A673 (cell line): Measurements from ENCODE around the gene SERPINF2. TPM values are rescaled to one million over a fixed set of nuclear protein-coding genes. Genes with fewer than 3 reads are reported as not detected.

Experiments
- BruUV-seq: library from RNA; stranded (reverse); fragments of 400-500 nt; replicated peaks from 2 replicates; lab custom pipeline; 2021; lab: Mats Ljungman, UMichigan
- CTCF ChIA-PET: fragments of 300-600 bp; sonication (Branson Sonifier 250); formaldehyde crosslinking; loops from one replicate; lab custom pipeline; 2022; ENCODE audit warnings: antibody characterized with exemption; lab: Charles Lee
- POLR2A ChIA-PET: fragments of 300-600 bp; sonication (Branson Sonifier 250); formaldehyde crosslinking; loops from one replicate; lab custom pipeline; 2022; ENCODE audit warnings: antibody characterized with exemption; ENCODE audit not compliant: low non-redundant PET; lab: Charles Lee
- DNase-seq: peaks from one replicate; pipeline ENCODE4 v3.0.0-alpha.2; 2015; ENCODE audit warnings: low spot score
- H3K27ac ChIP-seq: fragments of 200-600 bp; sonication (generic); 2 replicates; pipeline ENCODE4 v1.5.1; 2016; ENCODE audit warnings: mixed run types, low read depth, mild to moderate bottlenecking, mixed read lengths, antibody characterized with exemption, low read length; ENCODE audit not compliant: poor library complexity, severe bottlenecking
- H3K27me3 ChIP-seq: fragments of 200-600 bp; sonication (generic); replicated peaks from 2 replicates; pipeline ENCODE4 v1.6.1; 2017; ENCODE audit warnings: mixed run types, low read depth, mild to moderate bottlenecking, mixed read lengths, antibody characterized with exemption, low read length; ENCODE audit not compliant: insufficient read depth, poor library complexity
- H3K36me3 ChIP-seq: fragments of 200-600 bp; sonication (generic); 2 replicates; pipeline ENCODE4 v1.6.1; 2016; ENCODE audit warnings: mixed run types, mild to moderate bottlenecking, mixed read lengths, antibody characterized with exemption, low read length; ENCODE audit not compliant: insufficient read depth, poor library complexity, severe bottlenecking
- H3K4me1 ChIP-seq: fragments of 200-600 bp; sonication (generic); 2 replicates; pipeline ENCODE4 v1.6.1; 2017; ENCODE audit warnings: mixed run types, mild to moderate bottlenecking, mixed read lengths, antibody characterized with exemption, low read length; ENCODE audit not compliant: insufficient read depth, poor library complexity, severe bottlenecking
- H3K4me3 ChIP-seq: fragments of 200-600 bp; sonication (generic); 2 replicates; pipeline ENCODE4 v1.5.1; 2016; ENCODE audit warnings: low read depth, mixed run types, mild to moderate bottlenecking, mixed read lengths, low read length; ENCODE audit not compliant: poor library complexity, severe bottlenecking
- H3K9me3 ChIP-seq: fragments of 200-600 bp; sonication (generic); 2 replicates; pipeline ENCODE4 v1.6.1; 2016; ENCODE audit warnings: mixed run types, low read depth, mild to moderate bottlenecking, mixed read lengths, antibody characterized with exemption, low read length; ENCODE audit not compliant: poor library complexity, severe bottlenecking
- CTCF ChIP-seq: fragments of 300-800, 200-600 bp; sonication (generic); conservative IDR thresholded peaks from 2 replicates; pipeline ENCODE4 v1.5.1; 2017; ENCODE audit warnings: low read depth, mild to moderate bottlenecking, antibody characterized with exemption, low read length, moderate library complexity, mixed read lengths
- EZH2 ChIP-seq: fragments of 200-600 bp; sonication (generic); IDR thresholded peaks from 2 replicates; pipeline ENCODE4 v1.6.1; 2017; ENCODE audit warnings: borderline replicate concordance, low read depth, mild to moderate bottlenecking, mixed read lengths, antibody characterized with exemption, low read length; ENCODE audit not compliant: poor library complexity, severe bottlenecking
- intact Hi-C: fragments of 100-400 bp; cut with micrococcal nuclease; formaldehyde crosslinking; loops from one replicate; pipeline ENCODE4 v1.10.0; 2022; ENCODE audit not compliant: unreplicated experiment
- total RNA-seq: library from RNA; stranded (reverse); gene quantifications from 2 replicates; pipeline ENCODE4 v1.2.3, GENCODE V29; 2021

SERPINF2 gene
- total RNA-seq, 1 experiment from 2014 or later = 0.37 TPM

- CTCF ChIA-PET = no interaction called here
- POLR2A ChIA-PET = no interaction called here
- H3K9me3 ChIP-seq = no peaks in the 10 kb centered on the region
- intact Hi-C loops = no loop called here
- no peaks in the 10 kb centered on the region for H3K36me3 ChIP-seq
- no peak for DNase-seq
- no peaks in the 10 kb centered on the region for H3K27me3 ChIP-seq
- no TSS peak for BruUV-seq
- H3K4me1 ChIP-seq = no peaks in the 10 kb centered on the region
- no peak for TF ChIP-seq EZH2
- no peak for TF ChIP-seq CTCF
- H3K27ac ChIP-seq = no peak overlapping the region
- H3K4me3 ChIP-seq = no peak overlapping the region
These were observed 12.1 kb upstream of the SERPINF2 start for GRCh38 chr17:1730326-1731193.

- no peak for TF ChIP-seq EZH2
- no peak for TF ChIP-seq CTCF
- no peak for DNase-seq
- ChIA-PET CTCF (no interaction called here), POLR2A (interaction anchor here (0.7 kb wide), 1 partner anchor 52 kb away, joined by 3 read pairs; no protein-coding TSS in a partner anchor)
- no peaks in the 10 kb centered on the region for H3K36me3 ChIP-seq
- H3K9me3 ChIP-seq = no peaks in the 10 kb centered on the region
- no peaks in the 10 kb centered on the region for H3K27me3 ChIP-seq
- H3K4me3 ChIP-seq = no peak overlapping the region
- peaks cover 6% of the 10 kb centered on the region for H3K4me1 ChIP-seq
- BruUV-seq = no TSS peak
- intact Hi-C loops = no loop called here
- H3K27ac ChIP-seq = no peak overlapping the region
These were observed 11.5 kb upstream of the SERPINF2 start for GRCh38 chr17:1731194-1731506.

GRCh38 chr17:1732241-1732832 lies 10.3 kb upstream of the SERPINF2 start:
- TF ChIP-seq EZH2 (no peak), CTCF (no peak)
- CTCF ChIA-PET = no interaction called here
- no peaks in the 10 kb centered on the region for H3K9me3 ChIP-seq
- no peak overlapping the region for H3K27ac ChIP-seq
- H3K4me3 ChIP-seq = no peak overlapping the region
- POLR2A ChIA-PET = no interaction called here
- H3K4me1 ChIP-seq = peaks cover 17% of the 10 kb centered on the region
- no peak for DNase-seq
- no peaks in the 10 kb centered on the region for H3K36me3 ChIP-seq
- intact Hi-C loops = no loop called here
- BruUV-seq = no TSS peak
- no peaks in the 10 kb centered on the region for H3K27me3 ChIP-seq
